Uterus (tissue), 4 donors: ENCODE results near the gene ABCC4. TPM values are rescaled to one million over a fixed set of nuclear protein-coding genes. Genes with fewer than 3 reads are reported as not detected.

ENCODE experiments used
- DNase-seq, 2 donors: peaks; one replicate each; pipeline ENCODE4 v3.0.0-alpha.2; 2019 to 2020
- H3K27ac ChIP-seq, 2 donors: fragments of 200-600 bp; sonication (generic); 1 replicate in 1 of 2; 2 replicates in 1 of 2; pipeline ENCODE4 v1.5.1; 2016 to 2018
- H3K27me3 ChIP-seq, 2 donors: fragments of 200-600 bp; sonication (generic); one replicate each; pipeline ENCODE4 v1.5.1; 2018 to 2019; ENCODE audit warnings: control low read depth in 1 of 2
- H3K36me3 ChIP-seq, 2 donors: fragments of 200-600 bp; sonication (generic); one replicate each; pipeline ENCODE4 v1.5.1; 2019; ENCODE audit warnings: control low read depth in 1 of 2
- H3K4me1 ChIP-seq, 2 donors: fragments of 200-600 bp; sonication (generic); one replicate each; pipeline ENCODE4 v1.5.1; 2018 to 2019; ENCODE audit warnings: control low read depth in 1 of 2
- H3K4me3 ChIP-seq, 2 donors: fragments of 200-600 bp; sonication (generic); 1 replicate in 1 of 2; 2 replicates in 1 of 2; pipeline ENCODE4 v1.5.1; 2018 to 2019; ENCODE audit warnings: mild to moderate bottlenecking in 1 of 2
- H3K9me3 ChIP-seq, 2 donors: fragments of 200-600 bp; sonication (generic); one replicate each; pipeline ENCODE4 v1.5.1; 2019; ENCODE audit warnings: control low read depth in 1 of 2
- POLR2A ChIP-seq, 2 donors: fragments of 450-650 bp; IDR thresholded peaks; one replicate each; pipeline ENCODE4 v1.6.1; 2016; ENCODE audit warnings: antibody characterized with exemption in 2 of 2, mild to moderate bottlenecking in 1 of 2, moderate library complexity in 1 of 2
- intact Hi-C: fragments of 100-400 bp; cut with DNase I; formaldehyde crosslinking; loops from one replicate; pipeline ENCODE4 v1.15.1; 2023; ENCODE audit warnings: low total_unique reads
- total RNA-seq, 4 donors: library from RNA; depleted of rRNA in 3 of 4; stranded (reverse); fragments of >200 nt in 3 of 4; gene quantifications; one replicate each; pipeline versions ENCODE4 v1.1.0 to v1.2.4, GENCODE V29; 2014 to 2023
- TF ChIP-seq, protein P1 (sequence below), 4 experiments: fragments of 200-600 bp in 2 of 4; fragments of 450-650 bp in 2 of 4; sonication (generic) in 2 of 4; IDR thresholded peaks; one replicate each; pipeline ENCODE4 v1.5.1; 2016 to 2019; ENCODE audit warnings: antibody characterized with exemption in 4 of 4, mild to moderate bottlenecking in 2 of 4, moderate library complexity in 1 of 4
- donor health status: DM: yes; HTN: yes; CAD: no.

The ABCC4 gene
- total RNA-seq, 4 donors from 2014 or later: 13.8 to 37.7 (median 25.3) TPM

DNA sequence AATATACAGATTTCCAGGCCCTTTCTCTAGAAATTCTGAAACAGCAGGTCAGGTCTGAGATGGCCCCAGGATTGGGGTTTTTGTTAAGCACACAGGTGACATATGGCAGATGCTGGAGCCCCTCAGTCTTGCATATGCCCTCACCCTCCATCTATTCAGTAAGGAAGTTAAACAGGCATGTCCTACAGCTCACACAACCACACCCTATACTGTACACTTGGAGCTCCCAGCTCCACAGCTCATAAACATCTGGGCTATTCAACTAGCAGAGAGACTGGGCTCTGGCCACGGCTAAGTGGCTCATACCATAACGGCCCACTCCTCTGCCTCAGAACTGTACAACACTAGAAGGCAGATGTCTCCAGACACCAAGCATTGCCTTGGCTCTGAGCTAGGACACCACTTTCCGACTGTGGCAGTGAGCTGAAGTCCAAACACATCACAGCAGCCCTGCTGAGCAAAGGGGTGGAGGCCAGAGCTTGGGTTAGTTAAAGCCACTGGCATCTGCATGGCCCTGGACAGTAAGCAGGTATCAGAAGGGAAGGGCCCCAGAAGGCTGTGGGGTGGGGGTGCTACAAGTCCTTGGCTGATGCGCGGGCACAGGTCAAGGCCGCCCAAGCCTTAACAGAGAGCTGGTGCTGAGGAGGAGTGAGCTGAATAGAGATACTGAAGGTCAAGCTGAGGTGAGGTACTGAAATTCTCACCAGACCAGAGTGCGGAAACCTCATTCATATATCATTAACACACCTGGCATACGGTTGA is 79.1 kb downstream of the ABCC4 start:
- H3K36me3 ChIP-seq: no peaks in the 10 kb centered on the region
- no peaks in the 10 kb centered on the region for H3K27me3 ChIP-seq
- no peak for DNase-seq
- intact Hi-C loops: no loop called here
- no peak overlapping the region for H3K27ac ChIP-seq
- H3K4me3 ChIP-seq: no peak overlapping the region
- H3K4me1 ChIP-seq: no peaks in the 10 kb centered on the region
- no peaks in the 10 kb centered on the region for H3K9me3 ChIP-seq
- TF ChIP-seq POLR2A (IDR thresholded peaks at IDR 0.05): no peak
- TF ChIP-seq, protein P1, sequence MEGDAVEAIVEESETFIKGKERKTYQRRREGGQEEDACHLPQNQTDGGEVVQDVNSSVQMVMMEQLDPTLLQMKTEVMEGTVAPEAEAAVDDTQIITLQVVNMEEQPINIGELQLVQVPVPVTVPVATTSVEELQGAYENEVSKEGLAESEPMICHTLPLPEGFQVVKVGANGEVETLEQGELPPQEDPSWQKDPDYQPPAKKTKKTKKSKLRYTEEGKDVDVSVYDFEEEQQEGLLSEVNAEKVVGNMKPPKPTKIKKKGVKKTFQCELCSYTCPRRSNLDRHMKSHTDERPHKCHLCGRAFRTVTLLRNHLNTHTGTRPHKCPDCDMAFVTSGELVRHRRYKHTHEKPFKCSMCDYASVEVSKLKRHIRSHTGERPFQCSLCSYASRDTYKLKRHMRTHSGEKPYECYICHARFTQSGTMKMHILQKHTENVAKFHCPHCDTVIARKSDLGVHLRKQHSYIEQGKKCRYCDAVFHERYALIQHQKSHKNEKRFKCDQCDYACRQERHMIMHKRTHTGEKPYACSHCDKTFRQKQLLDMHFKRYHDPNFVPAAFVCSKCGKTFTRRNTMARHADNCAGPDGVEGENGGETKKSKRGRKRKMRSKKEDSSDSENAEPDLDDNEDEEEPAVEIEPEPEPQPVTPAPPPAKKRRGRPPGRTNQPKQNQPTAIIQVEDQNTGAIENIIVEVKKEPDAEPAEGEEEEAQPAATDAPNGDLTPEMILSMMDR (IDR thresholded peaks at IDR 0.05): no peak

DNA sequence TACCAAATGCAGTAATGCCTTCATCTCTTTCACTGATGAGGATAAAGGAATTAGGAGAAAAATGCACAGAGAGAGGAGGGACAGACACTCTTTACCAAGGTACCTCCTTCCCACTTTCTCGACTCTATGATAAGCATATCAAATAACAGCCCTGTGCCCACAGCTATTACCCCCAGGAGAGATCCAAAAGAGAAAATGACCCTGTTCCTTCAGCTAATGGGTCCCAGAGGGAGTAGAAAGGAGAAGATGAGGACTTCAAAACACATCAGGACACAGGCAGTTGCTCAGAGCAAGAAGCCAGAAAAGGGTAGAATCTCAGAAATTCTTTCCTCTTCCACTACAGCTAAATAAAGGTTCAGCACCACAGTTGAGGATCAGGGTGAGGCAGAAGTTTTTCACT is 80.6 kb downstream of the ABCC4 start:
- H3K36me3 ChIP-seq: no peaks in the 10 kb centered on the region
- no peaks in the 10 kb centered on the region for H3K4me1 ChIP-seq
- no peaks in the 10 kb centered on the region for H3K9me3 ChIP-seq
- H3K4me3 ChIP-seq: no peak overlapping the region
- TF ChIP-seq, protein P1 (IDR thresholded peaks at IDR 0.05): no peak
- TF ChIP-seq POLR2A (IDR thresholded peaks at IDR 0.05): no peak
- no peaks in the 10 kb centered on the region for H3K27me3 ChIP-seq
- intact Hi-C loops: no loop called here
- H3K27ac ChIP-seq: no peak overlapping the region
- DNase-seq: no peak

DNA sequence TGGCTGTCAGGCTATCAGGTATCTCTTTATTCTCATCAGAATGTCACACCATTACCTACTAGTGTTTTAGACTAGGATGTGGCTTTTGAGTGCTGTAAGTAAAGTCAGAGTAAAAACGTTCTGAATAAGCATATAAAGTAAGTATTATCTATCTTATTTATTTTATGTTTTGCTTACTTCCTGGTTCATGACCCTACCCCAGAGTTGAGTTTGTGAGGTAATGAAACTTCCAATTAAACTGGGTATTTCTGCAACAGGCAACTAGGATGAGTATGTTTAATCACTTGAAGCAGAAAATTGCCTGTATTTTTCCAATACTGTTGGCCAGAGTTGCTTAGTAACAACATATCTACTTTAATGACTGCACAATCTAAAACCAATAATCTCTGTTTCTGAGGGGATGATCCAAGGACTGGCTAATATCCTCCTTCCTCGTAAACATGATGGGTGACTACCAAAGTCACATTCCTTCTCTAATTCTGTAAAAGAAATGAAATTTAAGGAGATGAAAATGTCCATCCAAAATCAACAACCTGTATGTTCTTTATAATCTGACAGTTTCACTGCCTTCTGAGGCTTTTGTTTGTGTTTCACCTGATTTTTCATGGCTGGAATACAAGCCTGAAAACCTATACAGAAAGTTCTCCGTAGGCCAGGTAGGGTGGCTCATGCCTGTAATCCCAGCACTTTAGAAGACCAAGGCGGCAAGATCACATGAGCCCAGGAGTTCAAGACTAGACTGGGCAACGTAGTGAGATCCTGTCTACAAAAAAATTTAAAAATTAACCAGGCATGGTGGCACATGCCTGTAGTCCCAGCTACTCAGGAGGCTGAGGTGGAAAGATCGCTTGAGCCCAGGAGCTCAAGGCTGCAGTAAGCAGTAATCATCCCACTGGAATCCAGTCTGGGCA is 83.1 kb downstream of the ABCC4 start:
- no peaks in the 10 kb centered on the region for H3K36me3 ChIP-seq
- intact Hi-C loops: no loop called here
- no peak overlapping the region for H3K4me3 ChIP-seq
- no peaks in the 10 kb centered on the region for H3K27me3 ChIP-seq
- H3K27ac ChIP-seq: no peak overlapping the region
- H3K4me1 ChIP-seq: no peaks in the 10 kb centered on the region
- TF ChIP-seq POLR2A (IDR thresholded peaks at IDR 0.05): no peak
- TF ChIP-seq, protein P1 (IDR thresholded peaks at IDR 0.05): no peak
- no peaks in the 10 kb centered on the region for H3K9me3 ChIP-seq
- DNase-seq: no peak

DNA sequence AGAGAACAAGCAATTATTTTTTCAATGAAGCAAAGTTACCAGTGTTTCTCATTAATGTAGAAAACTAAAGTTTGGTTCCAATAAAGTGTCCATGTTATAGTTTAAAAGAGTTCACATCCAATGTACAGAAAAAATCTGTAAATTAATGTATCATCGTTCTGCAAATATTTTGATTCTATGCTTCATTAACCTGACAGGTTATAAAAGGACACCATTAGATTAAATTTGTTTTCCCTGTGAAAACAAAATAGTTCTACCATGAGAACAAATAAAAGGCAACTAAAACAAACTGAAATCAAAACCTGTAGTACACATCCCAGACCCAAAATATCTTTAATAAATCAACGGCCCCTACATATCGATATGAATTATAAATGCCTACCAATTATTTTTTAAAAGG is 85.1 kb downstream of the ABCC4 start:
- intact Hi-C loops: no loop called here
- H3K4me1 ChIP-seq: no peaks in the 10 kb centered on the region
- TF ChIP-seq POLR2A (IDR thresholded peaks at IDR 0.05): no peak
- TF ChIP-seq, protein P1 (IDR thresholded peaks at IDR 0.05): no peak
- H3K36me3 ChIP-seq: no peaks in the 10 kb centered on the region
- no peaks in the 10 kb centered on the region for H3K27me3 ChIP-seq
- no peak for DNase-seq
- no peaks in the 10 kb centered on the region for H3K9me3 ChIP-seq
- no peak overlapping the region for H3K4me3 ChIP-seq
- no peak overlapping the region for H3K27ac ChIP-seq
